Spinal cord (tissue), 10 donors: ENCODE measurements around the gene HSD17B11. TPM values are rescaled to one million over a fixed set of nuclear protein-coding genes. Genes with fewer than 3 reads are reported as not detected.
"Not testable (repeated sequence)": the region's sequence is repeated elsewhere in the genome, so short reads cannot be mapped to it uniquely, and the experiment has no call there.

Source experiments
- DNase-seq, 6 donors: peaks; one replicate each; pipeline versions ENCODE4 v3.0.0 to v3.0.0-alpha.2; 2013 to 2015; ENCODE audit warnings: low spot score in 6 of 6, low read depth in 4 of 6
- H3K27ac ChIP-seq: one replicate; pipeline ENCODE4 v1.5.1; 2013; ENCODE audit warnings: low read depth, low read length, control low read depth
- H3K27me3 ChIP-seq: one replicate; pipeline ENCODE4 v1.6.1; 2013; ENCODE audit warnings: low read length; ENCODE audit not compliant: control insufficient read depth, insufficient read depth
- H3K36me3 ChIP-seq: one replicate; pipeline ENCODE4 v1.6.1; 2013; ENCODE audit warnings: low read length; ENCODE audit not compliant: control insufficient read depth, insufficient read depth
- H3K4me1 ChIP-seq: one replicate; pipeline ENCODE4 v1.6.1; 2013; ENCODE audit warnings: low read length; ENCODE audit not compliant: control insufficient read depth, insufficient read depth
- H3K4me3 ChIP-seq: one replicate; pipeline ENCODE4 v1.5.1; 2013; ENCODE audit warnings: low read depth, low read length, control low read depth
- H3K9me3 ChIP-seq: one replicate; pipeline ENCODE4 v1.6.1; 2013; ENCODE audit warnings: low read length; ENCODE audit not compliant: control insufficient read depth, insufficient read depth
- WGBS: methylation state at CpG from one replicate; pipeline ENCODE4 v1.1.5; 2013; ENCODE audit warnings: missing lambda C conversion rate; ENCODE audit not compliant: insufficient coverage; 5-methylcytosine and 5-hydroxymethylcytosine counted together
- polyA plus RNA-seq, 2 donors: library from polyadenylated mRNA; unstranded; fragments of 120-200 nt; gene quantifications; one replicate each; pipeline ENCODE4 v1.2.1, GENCODE V29; 2013; ENCODE audit not compliant: insufficient read length in 2 of 2
- total RNA-seq, 2 donors: library from RNA; depleted of rRNA in 1 of 2; stranded (reverse); fragments of 120-200 nt in 1 of 2; fragments of >200 nt in 1 of 2; gene quantifications; one replicate each; pipeline versions ENCODE4 v1.2.3 to v1.2.4, GENCODE V29; 2013 to 2014
- donor health status: healthy.

Gene HSD17B11
- total and polyA plus RNA-seq, 4 donors, result 22.8 to 59.5 (median 29.7) TPM

GRCh38 chr4:87321888-87322287 is 69.1 kb downstream of the HSD17B11 start:
- Histone ChIP-seq H3K4me3 (no peak overlapping the region), H3K27me3 (no peaks in the 10 kb centered on the region), H3K9me3 (no peaks in the 10 kb centered on the region), H3K36me3 (no peaks in the 10 kb centered on the region), H3K27ac (no peak overlapping the region), H3K4me1 (no peaks in the 10 kb centered on the region)
- no peak for DNase-seq
- WGBS, result no CpG with 5 or more reads among the region's 5 CpGs

- WGBS, result no CpG with 5 or more reads among the region's 1 CpG
- H3K27ac ChIP-seq, result no peak overlapping the region
Observed at GRCh38 chr4:87317527-87317926, 73.5 kb downstream of the HSD17B11 start.

GRCh38 chr4:87316961-87317360 is 74.0 kb downstream of the HSD17B11 start:
- Histone ChIP-seq H3K4me1 (no peaks in the 10 kb centered on the region), H3K27ac (no peak overlapping the region), H3K27me3 (no peaks in the 10 kb centered on the region), H3K4me3 (no peak overlapping the region), H3K9me3 (no peaks in the 10 kb centered on the region), H3K36me3 (no peaks in the 10 kb centered on the region)
- DNase-seq, result no peak
- 100% methylated on average over 1 of the region's 3 CpGs for WGBS

More at GRCh38 chr4:87317527-87317926, 73.5 kb downstream of the HSD17B11 start:
- no peaks in the 10 kb centered on the region for H3K36me3 ChIP-seq
- DNase-seq, result no peak
- no peaks in the 10 kb centered on the region for H3K9me3 ChIP-seq
- no peaks in the 10 kb centered on the region for H3K27me3 ChIP-seq
- H3K4me1 ChIP-seq, result no peaks in the 10 kb centered on the region
- H3K4me3 ChIP-seq, result no peak overlapping the region

GRCh38 chr4:87315000-87315399 is 76.0 kb downstream of the HSD17B11 start:
- H3K27me3 ChIP-seq, H3K36me3 ChIP-seq, H3K4me1 ChIP-seq, DNase-seq, H3K9me3 ChIP-seq, H3K4me3 ChIP-seq, H3K27ac ChIP-seq: not testable (repeated sequence)
- 80% methylated on average over 1 of the region's 4 CpGs for WGBS

DNA sequence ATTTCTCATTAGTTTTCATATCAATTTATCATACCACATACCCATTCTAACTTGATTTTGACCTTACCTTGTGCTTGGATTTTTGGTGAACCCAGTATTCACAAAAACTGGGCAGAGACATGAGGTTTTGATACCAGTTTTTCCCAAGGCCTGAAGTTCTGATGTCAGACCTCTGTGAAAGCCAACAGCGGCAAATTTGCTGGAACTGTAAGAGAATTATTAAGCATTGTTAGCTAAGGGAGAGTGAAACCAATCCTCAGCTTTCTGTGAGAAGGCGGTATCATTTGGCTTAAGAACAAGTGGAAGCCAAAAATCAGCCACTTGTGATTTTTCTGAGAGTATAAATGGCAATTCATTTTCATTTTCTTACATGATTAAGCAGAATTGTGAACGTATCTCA is 77.2 kb downstream of the HSD17B11 start:
- H3K27me3 ChIP-seq, result no peaks in the 10 kb centered on the region
- H3K36me3 ChIP-seq, result no peaks in the 10 kb centered on the region
- H3K4me3 ChIP-seq, result no peak overlapping the region
- no peaks in the 10 kb centered on the region for H3K9me3 ChIP-seq
- H3K27ac ChIP-seq, result no peak overlapping the region
- no peak for DNase-seq
- H3K4me1 ChIP-seq, result no peaks in the 10 kb centered on the region
- 100% methylated on average over 1 of the region's 3 CpGs for WGBS

DNA sequence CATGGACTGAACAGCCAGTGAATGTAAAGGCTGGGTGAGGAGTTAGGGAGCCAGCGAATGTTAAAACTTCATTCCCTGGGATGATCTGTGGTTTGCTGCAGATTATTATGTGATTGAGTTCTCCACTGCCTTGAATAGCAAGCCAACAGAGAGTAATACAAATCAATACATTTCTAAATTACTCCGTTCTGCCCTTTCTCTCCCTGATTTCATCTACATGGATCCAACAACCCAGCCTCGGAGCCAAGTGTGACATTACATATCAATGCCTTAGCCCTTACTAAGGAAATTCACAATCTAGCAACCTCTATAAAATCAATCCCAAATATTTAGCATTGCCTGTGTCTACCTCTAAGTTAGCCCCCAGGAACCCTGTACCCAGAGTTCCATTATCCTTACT is 79.3 kb downstream of the HSD17B11 start:
- Histone ChIP-seq H3K36me3 (no peaks in the 10 kb centered on the region), H3K4me3 (no peak overlapping the region), H3K27ac (no peak overlapping the region), H3K27me3 (no peaks in the 10 kb centered on the region), H3K9me3 (no peaks in the 10 kb centered on the region), H3K4me1 (no peaks in the 10 kb centered on the region)
- no peak for DNase-seq
- 85% methylated on average over 3 of the region's 3 CpGs for WGBS

- DNase-seq, result peak in 2 of 6 donors; percentile 2 to 14
- 58% methylated on average over 2 of the region's 4 CpGs for WGBS
- no peaks in the 10 kb centered on the region for H3K36me3 ChIP-seq
- no peaks in the 10 kb centered on the region for H3K4me1 ChIP-seq
- no peak overlapping the region for H3K27ac ChIP-seq
- H3K27me3 ChIP-seq, result no peaks in the 10 kb centered on the region
- H3K4me3 ChIP-seq, result no peak overlapping the region
- no peaks in the 10 kb centered on the region for H3K9me3 ChIP-seq
Observed at GRCh38 chr4:87310691-87311335, 80.2 kb downstream of the HSD17B11 start.

- no peaks in the 10 kb centered on the region for H3K9me3 ChIP-seq
- H3K4me1 ChIP-seq, result no peaks in the 10 kb centered on the region
- DNase-seq, result no peak
- no peak overlapping the region for H3K4me3 ChIP-seq
- no CpG with 5 or more reads among the region's 2 CpGs for WGBS
- no peak overlapping the region for H3K27ac ChIP-seq
- H3K36me3 ChIP-seq, result no peaks in the 10 kb centered on the region
- no peaks in the 10 kb centered on the region for H3K27me3 ChIP-seq
Observed at GRCh38 chr4:87309625-87310024, 81.4 kb downstream of the HSD17B11 start.

DNA sequence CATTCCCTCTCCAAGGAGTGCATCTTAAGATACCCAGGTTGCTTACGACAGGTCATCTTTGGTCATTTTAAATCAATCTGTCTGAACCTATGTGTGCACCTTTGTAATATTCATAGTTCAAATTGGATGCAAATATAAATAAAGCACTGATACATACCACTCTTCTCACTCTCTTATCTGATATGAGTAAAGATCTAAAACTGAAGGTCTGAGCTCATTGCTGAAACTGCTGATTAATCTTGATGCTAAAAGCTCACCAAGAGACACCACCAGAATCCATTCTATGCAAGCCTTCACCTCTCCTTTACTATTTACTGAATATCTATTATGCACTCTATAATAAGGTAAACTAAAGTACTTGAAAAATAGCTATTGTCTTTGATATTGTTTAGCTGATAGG is 84.9 kb downstream of the HSD17B11 start:
- no peaks in the 10 kb centered on the region for H3K4me1 ChIP-seq
- no CpG with 5 or more reads among the region's 1 CpG for WGBS
- no peak for DNase-seq
- no peaks in the 10 kb centered on the region for H3K9me3 ChIP-seq
- H3K36me3 ChIP-seq, result no peaks in the 10 kb centered on the region
- H3K27me3 ChIP-seq, result no peaks in the 10 kb centered on the region
- no peak overlapping the region for H3K27ac ChIP-seq
- H3K4me3 ChIP-seq, result no peak overlapping the region

GRCh38 chr4:87305562-87305961 is 85.4 kb downstream of the HSD17B11 start:
- Histone ChIP-seq H3K4me1 (no peaks in the 10 kb centered on the region), H3K27ac (no peak overlapping the region), H3K4me3 (no peak overlapping the region), H3K27me3 (no peaks in the 10 kb centered on the region), H3K36me3 (no peaks in the 10 kb centered on the region), H3K9me3 (no peaks in the 10 kb centered on the region)
- WGBS, result 90% methylated on average over 2 of the region's 7 CpGs
- DNase-seq, result no peak
